ENCODE data around the gene TRIM32.

DNA sequence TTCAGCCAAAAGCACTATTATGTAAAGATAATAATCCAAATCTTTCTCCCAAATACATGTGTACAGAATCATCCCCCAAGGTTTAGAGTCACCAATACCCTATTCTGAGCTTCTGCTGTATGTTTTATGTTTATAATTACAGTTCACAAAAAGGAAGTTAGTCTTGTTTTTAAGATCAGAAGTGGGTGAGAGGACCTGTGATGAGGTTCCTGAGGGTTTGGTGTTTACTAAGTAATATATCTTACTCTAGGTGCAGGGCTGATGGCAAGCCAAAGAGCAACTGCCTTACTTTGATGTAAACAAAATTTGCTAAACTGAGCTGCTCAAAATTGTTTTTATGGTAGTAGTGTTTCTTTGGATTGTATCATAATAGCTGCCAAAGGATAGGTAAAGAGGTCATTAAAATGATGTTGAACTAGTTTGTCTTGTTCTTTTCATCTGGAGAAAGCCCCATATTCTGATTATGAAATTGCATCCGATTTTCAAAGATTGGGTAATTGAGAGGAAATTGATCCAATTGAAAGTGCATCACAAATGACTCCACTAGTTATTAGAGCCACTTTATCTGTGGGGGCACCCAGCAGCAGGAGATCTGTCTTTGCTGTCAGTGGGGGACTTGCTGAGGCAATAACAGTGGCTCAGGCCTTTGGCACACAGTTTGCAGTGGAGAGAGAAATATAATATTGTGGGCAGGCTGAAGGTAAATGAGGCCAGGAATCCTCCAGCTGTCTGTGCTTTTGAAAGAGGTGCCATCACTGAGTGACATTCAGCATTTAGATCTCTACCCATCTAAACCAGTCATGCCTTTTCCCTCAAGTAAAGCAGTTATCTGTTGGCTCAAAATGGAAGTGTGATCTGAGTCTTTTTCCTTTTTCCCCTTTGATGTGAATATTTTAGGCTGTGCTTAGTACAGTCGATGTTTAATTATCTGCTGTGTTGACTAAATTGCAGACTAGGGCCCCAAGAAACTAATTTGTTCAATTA, 14.1 kb downstream of the TRIM32 start:
- TF ChIP-seq POLR2AphosphoS5 (IDR thresholded peaks at IDR 0.05) (no peak), POLR2A (IDR thresholded peaks at IDR 0.05) (no peak)
